Chondrocyte (in vitro differentiated cells): ENCODE results near the gene CIROP. TPM values are rescaled to one million over a fixed set of nuclear protein-coding genes. Genes with fewer than 3 reads are reported as not detected.

ENCODE experiments used
- DNase-seq: peaks from one replicate; pipeline ENCODE4 v3.0.0; 2021; ENCODE audit warnings: mixed read lengths, low spot score
- H3K27ac Mint-ChIP-seq: one replicate; pipeline ENCODE4 v1.8.0; 2021; ENCODE audit warnings: mild to moderate bottlenecking, moderate library complexity, mixed read lengths; ENCODE audit not compliant: unreplicated experiment
- H3K27me3 Mint-ChIP-seq: 2 replicates; pipeline ENCODE4 v1.8.0; 2021; ENCODE audit warnings: low read depth, mixed read lengths
- H3K36me3 Mint-ChIP-seq: 2 replicates; pipeline ENCODE4 v1.8.0; 2021; ENCODE audit warnings: low read depth, mixed read lengths
- H3K4me1 Mint-ChIP-seq: 2 replicates; pipeline ENCODE4 v1.8.0; 2021; ENCODE audit warnings: low read depth, mild to moderate bottlenecking, mixed read lengths
- H3K4me3 Mint-ChIP-seq: one replicate; pipeline ENCODE4 v1.8.0; 2021; ENCODE audit warnings: mild to moderate bottlenecking, moderate library complexity, mixed read lengths; ENCODE audit not compliant: unreplicated experiment
- H3K9me3 Mint-ChIP-seq: 2 replicates; pipeline ENCODE4 v1.8.0; 2021; ENCODE audit warnings: low read depth, mixed read lengths
- CTCF ChIP-seq: fragments of 200-600 bp; sonication (generic); IDR thresholded peaks from 2 replicates; pipeline ENCODE4 v1.5.0; 2021; ENCODE audit warnings: antibody characterized with exemption, mild to moderate bottlenecking, moderate library complexity
- total RNA-seq: library from RNA; stranded (reverse); gene quantifications from 3 replicates; pipeline ENCODE4 v1.2.1, GENCODE V29; 2021

The CIROP gene
- total RNA-seq, 1 donor from 2014 or later, result not detected

- H3K36me3 Mint-ChIP-seq, result no peaks in the 10 kb centered on the region
- DNase-seq, result no peak
- peak overlapping the region; percentile 22 for H3K27ac Mint-ChIP-seq
- no peaks in the 10 kb centered on the region for H3K9me3 Mint-ChIP-seq
- H3K27me3 Mint-ChIP-seq, result peaks cover 3% of the 10 kb centered on the region
- no peak for TF ChIP-seq CTCF
- H3K4me3 Mint-ChIP-seq, result no peak overlapping the region
- H3K4me1 Mint-ChIP-seq, result peaks cover 9% of the 10 kb centered on the region
Measured at GRCh38 chr14:23121361-23121771, 16.6 kb upstream of the CIROP start.

- no peak overlapping the region for H3K27ac Mint-ChIP-seq
- TF ChIP-seq CTCF, result peak; percentile 100
- H3K9me3 Mint-ChIP-seq, result no peaks in the 10 kb centered on the region
- no peaks in the 10 kb centered on the region for H3K27me3 Mint-ChIP-seq
- peaks cover 9% of the 10 kb centered on the region for H3K4me1 Mint-ChIP-seq
- no peak overlapping the region for H3K4me3 Mint-ChIP-seq
- no peaks in the 10 kb centered on the region for H3K36me3 Mint-ChIP-seq
- DNase-seq, result no peak
Measured at GRCh38 chr14:23120541-23121251, 15.9 kb upstream of the CIROP start.

GRCh38 chr14:23119363-23120327, 14.9 kb upstream of the CIROP start:
- Mint-ChIP-seq H3K4me1 (peaks cover 15% of the 10 kb centered on the region), H3K27me3 (no peaks in the 10 kb centered on the region), H3K36me3 (no peaks in the 10 kb centered on the region), H3K9me3 (no peaks in the 10 kb centered on the region), H3K4me3 (no peak overlapping the region), H3K27ac (no peak overlapping the region)
- no peak for DNase-seq
- TF ChIP-seq CTCF, result no peak

GRCh38 chr14:23118506-23119362, 13.9 kb upstream of the CIROP start, which contains the start of gene CEBPE:
CEBPE (minus strand) TSS chr14:23119255; CDS start chr14:23119091, 164 bp downstream.
- DNase-seq, result no peak
- H3K4me3 Mint-ChIP-seq, result no peak within 1 kb of the TSS
- no peaks in the 10 kb centered on the region for H3K27me3 Mint-ChIP-seq
- H3K27ac Mint-ChIP-seq, result no peak within 1 kb of the TSS
- H3K9me3 Mint-ChIP-seq, result no peaks in the 10 kb centered on the region
- no peaks in the 10 kb centered on the region for H3K36me3 Mint-ChIP-seq
- TF ChIP-seq CTCF, result no peak
- H3K4me1 Mint-ChIP-seq, result peaks cover 17% of the 10 kb centered on the region
